Testis (tissue), 3 donors: ENCODE data around the gene PPARGC1A. TPM values are rescaled to one million over a fixed set of nuclear protein-coding genes. Genes with fewer than 3 reads are reported as not detected.

Experiments
- DNase-seq: peaks from one replicate; pipeline ENCODE4 v3.0.0-alpha.2; 2019
- H3K27ac ChIP-seq, 2 donors: fragments of 200-600 bp; sonication (generic); one replicate each; pipeline ENCODE4 v1.5.1; 2019
- H3K27me3 ChIP-seq: fragments of 200-600 bp; sonication (generic); one replicate; pipeline ENCODE4 v1.5.1; 2019
- H3K36me3 ChIP-seq: fragments of 200-600 bp; sonication (generic); one replicate; pipeline ENCODE4 v1.5.1; 2017; ENCODE audit warnings: low read depth; ENCODE audit errors: missing control alignments
- H3K4me1 ChIP-seq: fragments of 200-600 bp; sonication (generic); one replicate; pipeline ENCODE4 v1.5.1; 2019
- H3K4me3 ChIP-seq, 2 donors: fragments of 200-600 bp; sonication (generic); one replicate each; pipeline ENCODE4 v1.5.1; 2017 to 2019
- H3K9me3 ChIP-seq: fragments of 200-600 bp; sonication (generic); one replicate; pipeline ENCODE4 v1.5.1; 2017
- POLR2A ChIP-seq: fragments of 450-650 bp; IDR thresholded peaks from one replicate; pipeline ENCODE4 v1.6.1; 2017; ENCODE audit warnings: antibody characterized with exemption, mild to moderate bottlenecking, moderate library complexity
- WGBS, 2 donors: methylation state at CpG; one replicate each; pipeline ENCODE4 v1.1.5; 2018; 5-methylcytosine and 5-hydroxymethylcytosine counted together
- intact Hi-C: fragments of 100-400 bp; cut with DNase I; formaldehyde crosslinking; loops from one replicate; pipeline ENCODE4 v1.15.1; 2023; ENCODE audit warnings: low total_unique reads
- polyA plus RNA-seq: library from polyadenylated mRNA; stranded (reverse); fragments of 350-450 nt; fragmentation: Illumina TruSeq; extraction: RNeasy Lipid Tissue Mini Kit (QIAGEN cat#74804); gene quantifications from one replicate; pipeline ENCODE4 v1.2.3, GENCODE V29; 2014; ENCODE audit warnings: low read depth, low replicate concordance; ENCODE audit not compliant: insufficient read depth
- total RNA-seq, 2 donors: library from RNA; depleted of rRNA; stranded (reverse); fragments of >200 nt; gene quantifications; one replicate each; pipeline ENCODE4 v1.2.3, GENCODE V29; 2016
- TF ChIP-seq, protein P1 (sequence below), 3 experiments: fragments of 450-650 bp in 2 of 3; fragments of 200-600 bp in 1 of 3; sonication (generic) in 1 of 3; IDR thresholded peaks; one replicate each; pipeline ENCODE4 v1.5.1; 2016 to 2019; ENCODE audit warnings: antibody characterized with exemption in 3 of 3, mild to moderate bottlenecking in 2 of 3, moderate library complexity in 1 of 3

Gene PPARGC1A
- total and polyA plus RNA-seq, 3 donors from 2014 or later: 15.4 to 33.4 (median 33.0) TPM

DNA sequence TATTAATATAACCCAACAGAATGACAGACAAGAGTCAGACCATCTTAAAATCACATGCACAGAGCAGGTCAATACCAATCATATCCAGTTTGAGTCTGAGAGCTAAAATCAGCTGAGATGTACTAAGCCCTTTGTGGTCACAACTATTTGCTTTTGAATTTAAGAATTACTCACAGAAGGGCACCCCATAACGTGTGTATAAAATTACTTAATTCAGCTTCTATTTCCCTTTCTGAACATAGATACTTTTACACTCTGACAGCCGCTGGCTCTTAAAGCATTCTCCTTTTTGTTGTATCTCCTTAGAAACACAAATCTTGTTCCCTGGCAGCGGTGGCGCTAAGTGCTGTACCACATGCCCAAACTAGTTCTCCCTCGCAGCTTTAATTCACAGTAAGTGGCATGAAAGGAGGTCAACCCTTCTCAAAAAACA is 14.8 kb upstream of the PPARGC1A start:
- no peak for TF ChIP-seq POLR2A
- TF ChIP-seq, protein P1, sequence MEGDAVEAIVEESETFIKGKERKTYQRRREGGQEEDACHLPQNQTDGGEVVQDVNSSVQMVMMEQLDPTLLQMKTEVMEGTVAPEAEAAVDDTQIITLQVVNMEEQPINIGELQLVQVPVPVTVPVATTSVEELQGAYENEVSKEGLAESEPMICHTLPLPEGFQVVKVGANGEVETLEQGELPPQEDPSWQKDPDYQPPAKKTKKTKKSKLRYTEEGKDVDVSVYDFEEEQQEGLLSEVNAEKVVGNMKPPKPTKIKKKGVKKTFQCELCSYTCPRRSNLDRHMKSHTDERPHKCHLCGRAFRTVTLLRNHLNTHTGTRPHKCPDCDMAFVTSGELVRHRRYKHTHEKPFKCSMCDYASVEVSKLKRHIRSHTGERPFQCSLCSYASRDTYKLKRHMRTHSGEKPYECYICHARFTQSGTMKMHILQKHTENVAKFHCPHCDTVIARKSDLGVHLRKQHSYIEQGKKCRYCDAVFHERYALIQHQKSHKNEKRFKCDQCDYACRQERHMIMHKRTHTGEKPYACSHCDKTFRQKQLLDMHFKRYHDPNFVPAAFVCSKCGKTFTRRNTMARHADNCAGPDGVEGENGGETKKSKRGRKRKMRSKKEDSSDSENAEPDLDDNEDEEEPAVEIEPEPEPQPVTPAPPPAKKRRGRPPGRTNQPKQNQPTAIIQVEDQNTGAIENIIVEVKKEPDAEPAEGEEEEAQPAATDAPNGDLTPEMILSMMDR (IDR thresholded peaks at IDR 0.05): no peak
- intact Hi-C loops: no loop called here
- 87 to 91% methylated on average over 5 of the region's 5 CpGs for whole genome bisulfite sequencing, 2 donors
- Histone ChIP-seq H3K9me3 (no peaks in the 10 kb centered on the region), H3K27ac (no peak overlapping the region), H3K36me3 (no peaks in the 10 kb centered on the region), H3K27me3 (no peaks in the 10 kb centered on the region), H3K4me1 (no peaks in the 10 kb centered on the region), H3K4me3 (no peak overlapping the region)
- DNase-seq: no peak

DNA sequence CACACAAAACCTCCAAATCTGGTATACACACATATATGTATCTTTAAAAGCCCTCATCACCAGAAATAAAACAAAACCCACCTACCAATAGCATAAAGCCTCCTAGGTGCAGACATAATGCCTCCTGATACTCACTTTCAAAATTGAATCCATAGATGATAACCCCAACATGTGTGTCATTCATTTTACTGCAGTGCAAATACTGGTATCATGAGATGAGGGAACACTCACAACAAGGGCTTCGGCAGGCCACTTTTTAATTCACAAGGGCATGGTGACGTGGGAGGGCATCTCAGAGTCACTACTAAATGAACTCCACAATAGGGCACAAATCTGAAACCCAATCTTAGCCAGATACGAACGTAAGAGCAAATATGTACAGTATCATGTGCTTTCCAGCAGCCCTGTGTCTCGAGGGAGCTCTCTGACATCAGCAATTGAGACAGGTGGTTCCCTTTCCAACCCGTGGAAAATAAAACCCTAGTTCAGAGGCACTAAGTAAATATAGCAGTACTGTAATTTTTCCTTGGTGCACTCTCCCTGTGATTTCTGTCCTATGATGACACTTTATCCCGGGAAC is 14.1 kb upstream of the PPARGC1A start:
- intact Hi-C loops: no loop called here
- Histone ChIP-seq H3K27ac (no peak overlapping the region), H3K9me3 (no peaks in the 10 kb centered on the region), H3K36me3 (no peaks in the 10 kb centered on the region), H3K27me3 (no peaks in the 10 kb centered on the region), H3K4me1 (no peaks in the 10 kb centered on the region), H3K4me3 (no peak overlapping the region)
- 63 to 65% methylated on average over 7 of the region's 7 CpGs for WGBS, 2 donors
- TF ChIP-seq POLR2A: no peak
- TF ChIP-seq, protein P1 (IDR thresholded peaks at IDR 0.05): no peak
- DNase-seq: no peak

DNA sequence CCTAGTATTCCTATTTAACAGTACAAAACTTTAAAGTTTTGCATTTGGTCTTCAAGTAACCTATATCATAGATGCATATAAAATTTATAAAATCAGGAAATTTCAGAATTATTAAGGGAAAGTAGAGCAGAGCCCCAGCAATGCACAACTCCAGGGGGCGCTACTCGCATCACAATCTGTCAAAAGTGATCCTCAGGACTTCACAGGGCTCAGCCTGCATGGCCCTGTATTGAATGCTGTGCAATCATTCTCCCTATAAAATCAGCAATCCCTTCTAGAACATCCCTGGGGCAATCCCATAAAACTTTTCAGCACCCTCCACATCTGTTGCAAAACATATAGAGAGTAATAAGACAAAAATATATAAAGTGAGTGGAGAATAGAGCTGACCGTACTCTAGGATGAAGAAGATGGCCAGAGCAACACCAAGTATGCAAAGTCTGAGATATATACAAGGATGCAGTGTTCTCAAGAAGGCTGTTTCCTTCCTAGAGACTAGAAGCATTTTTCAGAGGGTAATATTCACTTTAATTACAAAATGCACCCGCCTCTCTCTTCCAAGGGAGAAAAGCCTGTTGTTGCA is 12.5 kb upstream of the PPARGC1A start:
- no peak overlapping the region for H3K4me3 ChIP-seq
- no peaks in the 10 kb centered on the region for H3K4me1 ChIP-seq
- 90 to 95% methylated on average over 4 of the region's 4 CpGs for WGBS, 2 donors
- no peaks in the 10 kb centered on the region for H3K36me3 ChIP-seq
- intact Hi-C loops: no loop called here
- H3K27ac ChIP-seq: no peak overlapping the region
- no peaks in the 10 kb centered on the region for H3K27me3 ChIP-seq
- H3K9me3 ChIP-seq: no peaks in the 10 kb centered on the region
- TF ChIP-seq, protein P1 (IDR thresholded peaks at IDR 0.05): no peak
- no peak for TF ChIP-seq POLR2A
- DNase-seq: no peak

DNA sequence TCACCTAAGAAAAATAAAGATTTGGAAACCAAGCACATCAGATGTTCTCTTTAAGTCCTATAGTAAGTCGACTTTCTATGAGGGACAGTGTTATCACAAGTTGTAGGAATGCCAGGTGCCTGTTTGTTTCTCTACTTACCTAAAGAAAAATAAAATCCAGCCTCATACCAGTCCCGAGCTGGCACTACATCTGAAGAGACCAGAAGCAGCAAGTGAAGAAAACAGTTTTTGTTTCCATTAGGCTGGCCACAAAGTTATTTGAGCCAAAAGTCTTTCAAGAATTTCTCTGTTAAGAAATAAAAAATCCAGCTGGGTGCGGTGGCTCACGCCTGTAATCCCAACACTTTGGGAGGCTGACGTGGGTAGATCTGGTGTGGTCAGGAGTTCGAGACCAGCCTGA is 10.8 kb upstream of the PPARGC1A start:
- TF ChIP-seq POLR2A: no peak
- TF ChIP-seq, protein P1 (IDR thresholded peaks at IDR 0.05): no peak
- Histone ChIP-seq H3K36me3 (no peaks in the 10 kb centered on the region), H3K4me1 (no peaks in the 10 kb centered on the region), H3K4me3 (no peak overlapping the region), H3K27ac (no peak overlapping the region), H3K27me3 (no peaks in the 10 kb centered on the region), H3K9me3 (no peaks in the 10 kb centered on the region)
- no peak for DNase-seq
- WGBS, 2 donors: 84 to 88% methylated on average over 6 of the region's 6 CpGs
- intact Hi-C loops: no loop called here

DNA sequence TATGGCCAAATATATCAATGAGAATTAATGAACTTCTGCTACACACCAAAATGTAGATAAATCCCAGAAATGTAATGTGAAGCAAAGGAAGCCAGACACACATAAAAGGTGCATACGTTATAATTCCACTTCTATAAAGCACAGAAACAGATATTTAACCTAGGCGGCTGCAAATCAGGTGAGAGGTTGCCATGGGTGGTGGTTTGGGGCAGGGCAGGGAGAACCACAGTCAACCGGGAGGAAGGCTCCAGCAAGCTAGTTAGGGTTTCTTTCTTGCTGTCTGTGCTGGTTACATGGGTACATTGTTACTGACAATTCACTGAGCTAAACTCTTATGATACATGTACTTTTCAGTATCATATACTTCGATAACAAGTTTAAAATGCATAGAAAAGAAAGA is 9.7 kb upstream of the PPARGC1A start:
- H3K4me1 ChIP-seq: no peaks in the 10 kb centered on the region
- DNase-seq: no peak
- WGBS, 2 donors: 72 to 94% methylated on average over 4 of the region's 4 CpGs
- no peaks in the 10 kb centered on the region for H3K27me3 ChIP-seq
- no peaks in the 10 kb centered on the region for H3K9me3 ChIP-seq
- H3K27ac ChIP-seq: no peak overlapping the region
- TF ChIP-seq POLR2A: no peak
- TF ChIP-seq, protein P1 (IDR thresholded peaks at IDR 0.05): no peak
- no peak overlapping the region for H3K4me3 ChIP-seq
- intact Hi-C loops: no loop called here
- H3K36me3 ChIP-seq: no peaks in the 10 kb centered on the region
